HUDEP-2 (cell line): ENCODE measurements around the gene MYH14.
A peak's percentile ranks its signal among the peaks of the same experiment; 100 is the strongest.

Source experiments
- DNase-seq, 76 experiments: peaks; one replicate each; lab custom pipeline; 2025; ENCODE audit not compliant: unreplicated experiment in 76 of 76; lab: John Stamatoyannopoulos, UW

The MYH14 gene

DNA sequence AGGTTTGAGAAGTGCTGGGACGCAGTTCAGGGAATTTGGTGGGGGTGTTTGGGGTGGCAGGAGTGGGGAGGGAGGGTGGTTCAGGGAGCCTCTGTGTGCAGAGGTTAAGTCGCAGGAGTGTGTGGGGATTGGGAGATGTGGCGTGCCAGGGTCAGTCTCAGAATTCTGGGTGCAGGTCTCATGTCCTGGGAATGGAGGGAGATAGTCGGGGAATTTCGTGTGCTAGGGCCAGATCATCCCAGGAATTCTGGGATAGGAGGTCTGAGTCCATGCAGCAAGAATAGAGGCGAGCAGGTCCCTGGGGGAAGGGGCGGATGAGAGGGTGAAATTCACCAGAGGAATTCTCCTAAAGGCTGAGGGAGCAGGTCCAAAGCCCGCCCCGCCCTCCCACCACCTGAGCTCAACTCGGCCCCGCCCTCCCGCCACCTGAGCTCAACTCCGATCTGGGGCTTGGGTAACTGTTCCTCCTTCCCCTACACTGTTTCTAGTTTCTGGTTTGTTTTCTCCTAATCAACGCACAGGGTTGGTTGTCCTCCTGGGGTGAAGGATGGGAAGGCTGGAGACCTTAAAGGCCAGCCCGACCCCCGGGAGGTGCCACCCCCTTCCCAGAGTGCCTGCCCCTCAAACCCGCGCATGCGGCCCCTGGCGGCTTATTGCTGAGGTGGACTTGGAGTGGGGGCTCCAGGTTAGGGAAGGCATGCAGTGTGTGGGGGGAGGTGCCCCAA is 110.6 kb downstream of the MYH14 start:
- DNase-seq: no peak

DNA sequence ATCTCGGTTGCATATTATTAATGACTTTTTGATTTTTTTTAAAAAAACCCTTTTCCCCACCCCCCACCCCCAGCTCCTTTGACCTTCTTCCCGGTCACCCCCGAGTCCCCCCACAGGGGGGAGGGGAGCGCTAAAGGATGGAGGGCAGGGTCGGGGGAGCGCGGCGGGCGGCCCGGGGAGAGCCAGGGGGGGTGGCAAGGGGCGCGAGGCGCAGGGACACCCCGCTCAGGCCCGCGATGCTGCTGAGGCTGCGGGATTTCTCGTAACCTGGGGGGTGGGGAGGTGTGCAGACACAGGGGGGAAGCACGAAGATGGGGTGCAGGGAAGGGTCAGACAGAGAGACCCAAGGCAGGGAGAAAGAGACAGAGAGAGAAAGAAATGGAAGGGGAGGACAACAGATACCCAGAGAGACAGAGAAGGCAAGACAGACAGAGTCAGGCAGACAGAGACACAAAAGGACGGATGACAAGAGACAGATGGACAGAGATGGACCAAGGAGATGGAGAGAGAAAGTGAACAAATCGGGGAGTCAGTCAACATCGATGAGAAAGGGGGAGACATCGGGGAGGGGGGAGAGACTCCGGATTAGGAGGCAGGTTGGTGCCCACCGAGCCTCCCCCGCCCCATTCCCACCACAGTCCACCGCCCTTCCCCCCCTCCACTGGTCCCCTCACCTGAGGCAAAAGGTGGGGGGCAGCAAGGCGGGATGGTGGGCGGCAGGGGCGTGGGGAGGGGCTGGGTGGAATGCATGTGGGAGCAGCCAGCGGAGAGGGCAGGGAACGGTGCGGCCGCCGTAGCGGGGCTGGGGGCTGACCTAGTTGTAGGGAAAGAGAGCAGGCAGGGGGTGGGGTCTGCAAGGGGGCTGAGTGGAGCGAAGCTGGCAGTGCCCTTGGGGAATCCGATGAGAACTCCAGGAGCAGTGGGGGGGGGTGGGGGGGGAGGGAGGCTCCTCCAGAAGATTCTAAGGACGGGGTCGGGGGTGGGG is 111.6 kb downstream of the MYH14 start:
- DNase-seq: no peak

- no peak for DNase-seq
Observed at GRCh38 chr19:50315773-50316448, 112.5 kb downstream of the MYH14 start.

DNA sequence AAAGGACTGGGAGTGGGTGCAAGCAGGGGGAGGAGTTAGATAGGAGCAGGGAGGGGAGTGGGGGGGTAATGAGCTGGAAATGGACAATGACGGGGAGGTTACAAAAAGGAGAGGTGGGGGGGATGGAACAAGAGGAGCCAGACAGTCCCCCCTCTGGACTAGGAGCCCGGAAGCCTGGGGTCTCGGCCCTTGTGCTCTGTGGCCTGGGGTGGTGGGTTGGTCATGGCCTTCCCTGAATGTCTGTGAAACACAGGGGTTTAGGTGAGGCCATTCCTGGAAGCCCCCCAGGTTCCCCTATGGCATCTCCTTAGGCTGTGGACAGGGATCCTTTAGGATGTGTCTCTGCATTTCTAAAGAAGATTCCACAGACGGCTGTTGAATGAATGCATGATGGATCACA is 113.7 kb downstream of the MYH14 start:
- no peak for DNase-seq

DNA sequence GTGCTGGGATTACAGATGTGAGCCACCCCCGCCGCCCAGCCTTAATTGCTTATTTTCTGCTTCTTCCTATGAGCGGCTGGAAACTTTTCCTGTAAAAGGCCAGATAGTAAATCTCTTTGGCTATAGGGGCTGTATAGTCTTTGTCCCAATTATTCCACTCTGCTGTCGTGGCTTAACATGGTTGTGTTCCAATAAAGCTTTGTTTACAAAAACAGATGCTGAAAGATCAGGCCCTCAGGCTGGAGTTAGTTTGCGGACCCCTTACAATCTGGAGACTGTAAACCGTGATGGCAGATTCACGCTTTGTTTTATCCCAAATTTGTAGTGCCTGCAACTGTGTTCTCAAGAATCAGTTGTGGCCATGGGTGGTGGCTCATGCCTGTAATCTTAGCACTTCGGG is 115.0 kb downstream of the MYH14 start:
- no peak for DNase-seq

- no peak for DNase-seq
Observed at GRCh38 chr19:50319156-50319555, 115.7 kb downstream of the MYH14 start.

DNA sequence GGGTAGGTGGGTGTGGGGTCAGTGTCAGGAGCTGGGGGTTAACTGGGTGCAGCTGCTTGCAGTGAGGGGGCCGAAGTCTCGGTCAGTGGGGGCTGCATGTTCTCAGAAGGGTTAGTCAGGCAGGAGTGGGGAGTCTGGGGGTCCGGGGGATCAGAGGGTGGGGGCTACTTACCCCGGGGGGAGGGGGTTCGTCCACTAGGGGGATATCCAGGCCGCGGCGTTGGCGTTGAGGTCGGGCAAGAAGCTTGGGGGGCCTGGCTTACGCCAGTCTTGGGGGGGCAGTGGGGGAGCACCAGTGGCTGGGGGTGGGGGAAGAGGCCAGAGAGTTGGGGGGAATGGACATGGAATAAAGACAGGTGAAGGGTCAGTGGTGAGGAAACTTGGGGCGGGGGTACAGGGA is 116.6 kb downstream of the MYH14 start:
- DNase-seq: no peak

DNA sequence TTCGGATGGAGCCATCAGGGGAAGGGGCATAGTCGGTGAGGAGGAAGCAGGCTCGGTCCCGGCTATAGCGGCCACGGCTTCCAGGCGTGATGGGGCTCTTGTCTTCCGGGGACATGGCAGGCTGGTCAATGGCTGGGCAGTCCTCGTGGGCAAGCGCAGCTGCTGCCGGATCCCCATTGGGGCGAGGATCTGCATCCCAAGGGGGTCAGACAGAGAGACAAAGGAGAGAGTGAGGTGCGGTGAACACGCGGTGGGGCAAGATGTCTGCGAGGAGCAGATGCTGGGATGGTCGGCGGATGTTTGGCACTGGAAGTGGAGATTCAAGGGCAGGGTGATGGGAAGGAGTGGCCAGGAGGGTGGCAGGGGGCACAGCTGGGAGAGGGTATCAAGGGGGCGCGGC is 117.2 kb downstream of the MYH14 start:
- no peak for DNase-seq

DNA sequence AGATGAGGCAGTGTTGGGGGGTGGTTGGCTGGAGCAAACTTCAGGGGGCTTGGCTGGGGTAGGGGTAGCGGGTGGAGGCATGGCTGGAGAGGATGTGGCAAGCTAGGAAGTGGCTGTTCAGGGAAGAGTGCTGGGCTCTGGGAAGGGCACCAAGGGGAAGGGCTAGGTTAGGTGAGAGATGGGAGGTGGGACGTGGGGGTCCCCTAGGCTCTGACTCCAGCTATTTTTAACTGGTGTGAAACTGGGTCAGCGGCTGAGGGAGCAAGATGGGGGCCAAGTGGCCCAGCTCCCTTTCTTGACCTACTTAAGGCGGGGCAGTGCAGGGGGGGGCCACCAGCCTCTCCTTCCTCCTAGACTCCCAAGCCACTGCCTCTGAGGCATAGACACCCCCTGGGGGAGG is 118.4 kb downstream of the MYH14 start:
- DNase-seq: no peak

- no peak for DNase-seq
Observed at GRCh38 chr19:50322234-50322633, 118.8 kb downstream of the MYH14 start.

DNA sequence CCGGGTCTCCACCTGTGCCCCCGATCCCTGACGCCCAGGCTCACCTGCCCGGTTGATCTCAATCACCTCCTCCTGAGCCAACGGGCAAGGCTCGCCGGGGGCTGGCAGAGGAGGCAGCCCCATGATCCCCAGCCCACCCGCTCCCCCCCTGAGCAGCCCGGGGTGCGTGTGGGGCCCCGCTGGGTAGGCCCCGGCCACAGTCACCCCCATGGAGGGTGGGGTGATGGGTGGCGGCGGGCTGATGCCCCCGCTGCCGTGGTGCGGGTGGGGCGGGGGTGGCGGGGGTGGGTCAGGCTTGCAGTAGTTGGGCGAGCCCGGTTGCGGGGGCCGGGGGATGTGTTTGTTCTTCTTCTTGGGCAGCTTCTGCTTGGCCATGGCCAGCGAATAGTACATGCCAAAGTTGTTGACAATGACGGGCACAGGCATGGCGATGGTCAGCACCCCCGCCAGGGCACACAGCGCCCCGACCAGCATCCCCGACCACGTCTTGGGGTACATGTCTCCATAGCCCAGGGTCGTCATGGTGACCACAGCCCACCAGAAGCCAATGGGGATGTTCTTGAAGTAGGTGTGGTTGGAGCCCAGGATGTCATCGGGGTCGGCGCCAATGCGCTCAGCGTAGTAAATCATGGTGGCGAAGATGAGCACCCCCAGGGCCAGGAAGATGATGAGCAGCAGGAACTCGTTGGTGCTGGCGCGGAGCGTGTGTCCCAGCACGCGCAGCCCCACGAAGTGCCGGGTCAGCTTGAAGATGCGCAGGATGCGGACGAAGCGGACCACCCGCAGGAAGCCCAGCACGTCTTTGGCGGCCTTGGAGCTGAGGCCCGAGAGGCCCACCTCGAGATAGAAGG is 119.7 kb downstream of the MYH14 start:
- no peak for DNase-seq

- DNase-seq: no peak
Observed at GRCh38 chr19:50323782-50324133, 120.3 kb downstream of the MYH14 start.

DNA sequence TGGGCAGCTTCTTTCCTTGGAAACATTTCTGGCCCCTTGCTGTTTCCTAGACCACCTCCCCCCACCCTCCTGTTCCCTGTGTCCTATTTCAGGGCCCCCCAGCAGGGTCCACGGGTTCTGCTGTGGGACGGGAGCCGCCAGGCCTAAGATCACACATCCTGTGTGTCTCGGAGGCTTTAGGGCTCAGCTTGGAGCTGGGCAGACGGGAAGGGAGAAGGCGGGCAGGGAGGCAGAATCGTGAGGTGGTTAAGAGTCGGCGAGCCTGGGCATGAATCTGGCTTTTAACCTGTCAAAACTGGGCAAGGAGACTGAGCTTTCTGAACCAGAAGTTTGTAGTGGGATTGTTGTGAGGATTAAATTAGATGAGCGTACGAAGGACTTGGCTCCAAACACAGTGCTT is 120.9 kb downstream of the MYH14 start:
- DNase-seq: no peak

GRCh38 chr19:50325310-50326100 is 122.1 kb downstream of the MYH14 start:
- DNase-seq: peak in 59 of 76 experiments; percentile 11 to 83 (median 50)

DNA sequence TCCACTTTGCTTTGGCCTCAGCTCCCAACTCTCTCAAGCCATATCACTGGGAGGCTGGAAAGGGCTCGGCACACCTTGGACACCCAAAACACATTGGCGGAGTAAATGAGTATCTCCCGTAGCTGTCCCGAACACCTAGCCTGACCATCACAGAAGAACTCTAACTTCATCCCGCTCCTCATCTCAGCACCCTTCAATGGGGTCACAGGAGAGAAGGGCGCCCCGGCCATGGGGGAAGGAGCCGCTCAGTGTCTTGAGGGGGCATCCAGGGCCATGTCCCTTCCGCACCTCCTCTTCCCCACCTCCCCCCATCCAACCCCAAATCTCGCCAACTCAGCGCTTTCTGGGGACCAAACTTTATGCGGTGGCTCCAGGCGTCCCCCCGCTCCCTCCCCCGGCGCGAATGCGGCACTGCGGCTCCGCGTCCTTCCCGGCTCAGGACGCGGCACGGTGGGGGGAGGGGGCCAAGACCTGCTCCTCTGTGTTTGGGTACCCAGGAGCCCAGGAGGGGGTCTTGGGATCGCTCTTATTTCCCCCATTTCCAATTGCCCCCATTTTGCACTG is 122.8 kb downstream of the MYH14 start:
- DNase-seq: no peak

GRCh38 chr19:50327013-50327412 is 123.6 kb downstream of the MYH14 start:
- DNase-seq: no peak

GRCh38 chr19:50327461-50328223 is 124.2 kb downstream of the MYH14 start:
- peak in 1 of 76 experiments; percentile 8 for DNase-seq

- peak in 5 of 76 experiments; percentile 24 to 61 (median 36) for DNase-seq
Observed at GRCh38 chr19:50328224-50328872, 124.9 kb downstream of the MYH14 start.
